T1000 (cell line): ENCODE data around the gene CAMK1D.

Experiments
- DNase-seq: peaks from one replicate; lab custom pipeline; 2025; ENCODE audit warnings: mixed read lengths; lab: John Stamatoyannopoulos, UW

CAMK1D gene

GRCh38 chr10:12766223-12766622 is 416.9 kb downstream of the CAMK1D start:
- DNase-seq = no peak

- no peak for DNase-seq
Observed at GRCh38 chr10:12768156-12769100, 419.1 kb downstream of the CAMK1D start.

- DNase-seq = no peak
Observed at GRCh38 chr10:12769323-12770044, 420.1 kb downstream of the CAMK1D start.

GRCh38 chr10:12771981-12772760 is 422.8 kb downstream of the CAMK1D start:
- DNase-seq = no peak

- no peak for DNase-seq
Observed at GRCh38 chr10:12772797-12773587, 423.6 kb downstream of the CAMK1D start.

GRCh38 chr10:12774204-12774894 is 425.0 kb downstream of the CAMK1D start:
- no peak for DNase-seq

GRCh38 chr10:12777840-12778585 is 428.7 kb downstream of the CAMK1D start:
- no peak for DNase-seq

GRCh38 chr10:12780634-12781601 is 431.6 kb downstream of the CAMK1D start:
- no peak for DNase-seq

GRCh38 chr10:12781976-12782375 is 432.6 kb downstream of the CAMK1D start:
- no peak for DNase-seq

GRCh38 chr10:12782537-12782936 is 433.2 kb downstream of the CAMK1D start:
- no peak for DNase-seq

- DNase-seq = no peak
Observed at GRCh38 chr10:12783293-12783692, 433.9 kb downstream of the CAMK1D start.

GRCh38 chr10:12784646-12785045 is 435.3 kb downstream of the CAMK1D start:
- DNase-seq = no peak

GRCh38 chr10:12785415-12785831 is 436.1 kb downstream of the CAMK1D start:
- DNase-seq = no peak

- DNase-seq = no peak
Observed at GRCh38 chr10:12787297-12787696, 437.9 kb downstream of the CAMK1D start.

GRCh38 chr10:12788277-12788676 is 438.9 kb downstream of the CAMK1D start:
- DNase-seq = no peak

GRCh38 chr10:12790270-12790669 is 440.9 kb downstream of the CAMK1D start:
- no peak for DNase-seq

- no peak for DNase-seq
Observed at GRCh38 chr10:12791728-12792127, 442.4 kb downstream of the CAMK1D start.

- DNase-seq = no peak
Observed at GRCh38 chr10:12792889-12793556, 443.7 kb downstream of the CAMK1D start.
